Testis (tissue), 3 donors: ENCODE measurements around the gene C10orf105. TPM values are rescaled to one million over a fixed set of nuclear protein-coding genes. Genes with fewer than 3 reads are reported as not detected.

Source experiments
- DNase-seq: peaks from one replicate; pipeline ENCODE4 v3.0.0-alpha.2; 2019
- H3K27ac ChIP-seq, 2 donors: fragments of 200-600 bp; sonication (generic); one replicate each; pipeline ENCODE4 v1.5.1; 2019
- H3K27me3 ChIP-seq: fragments of 200-600 bp; sonication (generic); one replicate; pipeline ENCODE4 v1.5.1; 2019
- H3K36me3 ChIP-seq: fragments of 200-600 bp; sonication (generic); one replicate; pipeline ENCODE4 v1.5.1; 2017; ENCODE audit warnings: low read depth; ENCODE audit errors: missing control alignments
- H3K4me1 ChIP-seq: fragments of 200-600 bp; sonication (generic); one replicate; pipeline ENCODE4 v1.5.1; 2019
- H3K4me3 ChIP-seq, 2 donors: fragments of 200-600 bp; sonication (generic); one replicate each; pipeline ENCODE4 v1.5.1; 2017 to 2019
- H3K9me3 ChIP-seq: fragments of 200-600 bp; sonication (generic); one replicate; pipeline ENCODE4 v1.5.1; 2017
- CTCF ChIP-seq, 3 experiments: fragments of 450-650 bp in 2 of 3; fragments of 200-600 bp in 1 of 3; sonication (generic) in 1 of 3; IDR thresholded peaks; one replicate each; pipeline ENCODE4 v1.5.1; 2016 to 2019; ENCODE audit warnings: antibody characterized with exemption in 3 of 3, mild to moderate bottlenecking in 2 of 3, moderate library complexity in 1 of 3
- POLR2A ChIP-seq: fragments of 450-650 bp; IDR thresholded peaks from one replicate; pipeline ENCODE4 v1.6.1; 2017; ENCODE audit warnings: antibody characterized with exemption, mild to moderate bottlenecking, moderate library complexity
- WGBS, 2 donors: methylation state at CpG; one replicate each; pipeline ENCODE4 v1.1.5; 2018; 5-methylcytosine and 5-hydroxymethylcytosine counted together
- intact Hi-C: fragments of 100-400 bp; cut with DNase I; formaldehyde crosslinking; loops from one replicate; pipeline ENCODE4 v1.15.1; 2023; ENCODE audit warnings: low total_unique reads
- polyA plus RNA-seq: library from polyadenylated mRNA; stranded (reverse); fragments of 350-450 nt; fragmentation: Illumina TruSeq; extraction: RNeasy Lipid Tissue Mini Kit (QIAGEN cat#74804); gene quantifications from one replicate; pipeline ENCODE4 v1.2.3, GENCODE V29; 2014; ENCODE audit warnings: low read depth, low replicate concordance; ENCODE audit not compliant: insufficient read depth
- total RNA-seq, 2 donors: library from RNA; depleted of rRNA; stranded (reverse); fragments of >200 nt; gene quantifications; one replicate each; pipeline ENCODE4 v1.2.3, GENCODE V29; 2016

C10orf105 gene
- total and polyA plus RNA-seq, 3 donors from 2014 or later, result 0.47 to 1.7 (median 0.87) TPM

DNA sequence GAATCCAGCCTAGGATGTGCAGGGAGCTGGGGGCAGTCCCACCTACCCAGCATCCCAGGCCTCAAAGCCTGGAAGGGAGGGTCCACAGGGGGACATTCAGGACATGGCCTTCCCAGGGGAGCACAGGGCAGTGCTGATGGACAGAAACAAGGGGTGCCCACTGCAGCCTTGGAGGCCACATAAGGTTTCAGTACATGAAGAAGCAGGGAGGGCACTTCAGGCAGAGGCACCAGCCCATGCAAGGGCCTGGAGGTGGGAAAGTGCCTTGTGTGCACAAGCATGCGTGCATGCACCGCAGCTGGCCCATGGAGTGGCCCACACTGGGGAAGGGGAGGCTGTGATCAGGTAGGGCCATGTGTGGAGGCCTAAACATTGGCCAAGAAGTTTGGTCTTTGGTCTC lies 9.1 kb downstream of the C10orf105 start:
- WGBS, 2 donors, result 100% methylated on average over 2 of the region's 2 CpGs
- Histone ChIP-seq H3K27ac (no peak overlapping the region), H3K4me1 (peaks cover 26% of the 10 kb centered on the region), H3K36me3 (no peaks in the 10 kb centered on the region), H3K4me3 (no peak overlapping the region), H3K27me3 (no peaks in the 10 kb centered on the region), H3K9me3 (no peaks in the 10 kb centered on the region)
- DNase-seq, result no peak
- intact Hi-C loops, result loop anchor here (10.0 kb wide), 1 partner anchor 64 kb away; the partner anchor contains the start of gene VSIR
- TF ChIP-seq POLR2A (no peak), CTCF (IDR thresholded peaks at IDR 0.05) (no peak)

- TF ChIP-seq POLR2A (no peak), CTCF (IDR thresholded peaks at IDR 0.05) (no peak)
- 82 to 86% methylated on average over 28 of the region's 28 CpGs for WGBS, 2 donors
These were observed 10.4 kb downstream of the C10orf105 start for GRCh38 chr10:71708897-71709882.

GRCh38 chr10:71708301-71708703 lies 11.3 kb downstream of the C10orf105 start:
- intact Hi-C loops, result no loop called here
- TF ChIP-seq POLR2A, result no peak
- peak; percentile 62 to 80 (median 76) for TF ChIP-seq CTCF (IDR thresholded peaks at IDR 0.05)
- Histone ChIP-seq H3K36me3 (no peaks in the 10 kb centered on the region), H3K9me3 (no peaks in the 10 kb centered on the region), H3K4me3 (no peak overlapping the region), H3K27ac (no peak overlapping the region), H3K27me3 (no peaks in the 10 kb centered on the region), H3K4me1 (peaks cover 10% of the 10 kb centered on the region)
- WGBS, 2 donors, result 23 to 31% methylated on average over 9 to 10 of the region's 10 CpGs
- DNase-seq, result peak; percentile 58

More at GRCh38 chr10:71708897-71709882, 10.4 kb downstream of the C10orf105 start:
- H3K4me3 ChIP-seq, result no peak overlapping the region
- peaks cover 19% of the 10 kb centered on the region for H3K4me1 ChIP-seq
- H3K36me3 ChIP-seq, result no peaks in the 10 kb centered on the region
- no peak for DNase-seq
- intact Hi-C loops, result no loop called here
- H3K27ac ChIP-seq, result no peak overlapping the region
- no peaks in the 10 kb centered on the region for H3K27me3 ChIP-seq
- H3K9me3 ChIP-seq, result no peaks in the 10 kb centered on the region

DNA sequence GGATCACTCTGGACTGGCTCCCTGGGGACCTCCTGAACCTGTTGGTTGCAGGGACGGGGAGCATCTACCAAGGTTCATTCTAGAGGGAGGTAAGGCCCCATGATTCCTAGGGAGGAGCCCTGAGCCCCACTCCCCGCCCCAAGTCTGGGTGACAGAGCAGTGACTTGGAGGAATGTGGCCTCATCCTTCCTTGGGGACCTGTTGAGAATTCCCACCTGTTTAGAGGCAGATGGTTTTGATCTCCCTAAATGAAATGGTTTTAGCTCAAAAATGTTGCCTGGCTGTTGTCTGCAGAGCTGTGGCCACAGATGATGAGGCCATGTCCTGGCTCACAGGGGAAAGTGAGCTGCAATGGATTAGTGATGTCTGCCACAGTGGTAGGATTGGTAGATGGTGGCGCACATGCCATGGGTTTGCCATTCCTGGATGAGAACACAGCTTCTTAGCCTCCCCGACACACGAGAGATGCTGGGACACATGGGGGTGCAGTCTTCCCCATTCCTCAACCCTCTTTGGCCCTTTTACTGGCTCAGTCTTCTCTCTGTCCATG lies 12.3 kb downstream of the C10orf105 start:
- intact Hi-C loops, result no loop called here
- TF ChIP-seq POLR2A, result no peak
- no peak for TF ChIP-seq CTCF (IDR thresholded peaks at IDR 0.05)
- DNase-seq, result no peak
- peaks cover under 1% of the 10 kb centered on the region for H3K4me1 ChIP-seq
- no peaks in the 10 kb centered on the region for H3K27me3 ChIP-seq
- H3K9me3 ChIP-seq, result no peaks in the 10 kb centered on the region
- H3K36me3 ChIP-seq, result no peaks in the 10 kb centered on the region
- H3K4me3 ChIP-seq, result no peak overlapping the region
- no peak overlapping the region for H3K27ac ChIP-seq
- whole genome bisulfite sequencing, 2 donors, result 84 to 94% methylated on average over 4 to 5 of the region's 5 CpGs
